ENCODE data around the gene NBEAL2.

DNA sequence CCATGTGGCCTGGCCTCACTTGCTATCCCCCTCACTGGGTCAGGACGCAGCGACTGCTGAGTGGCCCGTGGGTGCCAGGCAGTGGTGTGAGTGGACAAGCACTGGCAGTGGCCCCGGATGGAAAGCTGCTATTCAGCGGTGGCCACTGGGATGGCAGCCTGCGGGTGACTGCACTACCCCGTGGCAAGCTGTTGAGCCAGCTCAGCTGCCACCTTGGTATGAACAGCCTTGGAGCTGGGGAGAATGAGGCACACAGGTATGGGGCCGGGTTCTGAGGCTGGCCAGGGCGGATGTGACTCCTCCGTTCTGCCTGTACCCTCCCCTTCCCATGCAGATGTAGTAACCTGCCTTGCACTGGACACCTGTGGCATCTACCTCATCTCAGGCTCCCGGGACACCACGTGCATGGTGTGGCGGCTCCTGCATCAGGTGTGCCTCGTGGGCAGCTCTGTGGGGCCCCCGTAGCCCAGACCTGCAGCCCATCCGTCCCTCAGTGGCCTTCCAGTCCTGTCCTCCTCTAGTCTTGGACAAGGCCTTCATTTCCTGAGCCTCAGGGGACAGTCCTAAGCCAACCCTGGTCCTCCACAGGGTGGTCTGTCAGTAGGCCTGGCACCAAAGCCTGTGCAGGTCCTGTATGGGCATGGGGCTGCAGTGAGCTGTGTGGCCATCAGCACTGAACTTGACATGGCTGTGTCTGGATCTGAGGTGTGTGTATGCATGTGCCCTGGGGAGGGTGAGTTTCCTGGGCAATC is 28.2 kb downstream of the NBEAL2 start:
- TF ChIP-seq, protein P1, sequence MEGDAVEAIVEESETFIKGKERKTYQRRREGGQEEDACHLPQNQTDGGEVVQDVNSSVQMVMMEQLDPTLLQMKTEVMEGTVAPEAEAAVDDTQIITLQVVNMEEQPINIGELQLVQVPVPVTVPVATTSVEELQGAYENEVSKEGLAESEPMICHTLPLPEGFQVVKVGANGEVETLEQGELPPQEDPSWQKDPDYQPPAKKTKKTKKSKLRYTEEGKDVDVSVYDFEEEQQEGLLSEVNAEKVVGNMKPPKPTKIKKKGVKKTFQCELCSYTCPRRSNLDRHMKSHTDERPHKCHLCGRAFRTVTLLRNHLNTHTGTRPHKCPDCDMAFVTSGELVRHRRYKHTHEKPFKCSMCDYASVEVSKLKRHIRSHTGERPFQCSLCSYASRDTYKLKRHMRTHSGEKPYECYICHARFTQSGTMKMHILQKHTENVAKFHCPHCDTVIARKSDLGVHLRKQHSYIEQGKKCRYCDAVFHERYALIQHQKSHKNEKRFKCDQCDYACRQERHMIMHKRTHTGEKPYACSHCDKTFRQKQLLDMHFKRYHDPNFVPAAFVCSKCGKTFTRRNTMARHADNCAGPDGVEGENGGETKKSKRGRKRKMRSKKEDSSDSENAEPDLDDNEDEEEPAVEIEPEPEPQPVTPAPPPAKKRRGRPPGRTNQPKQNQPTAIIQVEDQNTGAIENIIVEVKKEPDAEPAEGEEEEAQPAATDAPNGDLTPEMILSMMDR (IDR thresholded peaks at IDR 0.05 in 4 of 5, conservative IDR thresholded peaks at IDR 0.05 in 1 of 5): no peak
- TF ChIP-seq POLR2A (IDR thresholded peaks at IDR 0.05): no peak

Measured in gastrocnemius medialis (tissue), 4 donors.